ENCODE data around the gene EPDR1.

Gene EPDR1

DNA sequence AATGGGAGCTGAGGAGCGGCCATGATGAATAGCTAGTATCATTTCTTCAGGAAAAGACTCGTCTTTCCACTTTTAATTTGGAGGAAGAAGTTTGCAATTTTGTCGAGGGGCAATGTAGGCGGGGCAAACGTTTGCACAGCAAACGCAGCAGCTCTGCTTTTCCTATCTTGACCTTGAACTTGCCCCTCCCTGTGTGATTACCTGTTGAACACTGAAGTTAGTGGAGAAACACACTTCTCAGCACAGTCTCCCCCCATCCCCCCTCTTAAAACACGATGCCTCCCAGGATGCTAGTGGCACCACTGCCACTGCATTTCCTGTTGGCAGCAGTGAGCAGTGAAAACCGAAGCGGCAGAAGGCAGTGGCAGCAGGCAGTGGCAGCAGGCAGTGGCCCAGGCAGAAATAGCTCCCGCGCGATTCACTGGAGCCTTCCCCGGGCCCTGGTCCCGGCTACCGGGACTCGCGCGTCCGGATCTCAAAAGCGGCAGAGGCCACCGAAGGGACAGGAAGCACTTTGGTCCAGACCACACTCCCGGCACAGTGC is at the start of gene EPDR1:
Gene EPDR1, plus strand, starts transcription at position 336 of the 544 bp plus-strand sequence. CDS start 300 bp downstream, outside the sequence.
- peak; percentile 56 for DNase-seq (ENCODE audit: low spot score)

DNA sequence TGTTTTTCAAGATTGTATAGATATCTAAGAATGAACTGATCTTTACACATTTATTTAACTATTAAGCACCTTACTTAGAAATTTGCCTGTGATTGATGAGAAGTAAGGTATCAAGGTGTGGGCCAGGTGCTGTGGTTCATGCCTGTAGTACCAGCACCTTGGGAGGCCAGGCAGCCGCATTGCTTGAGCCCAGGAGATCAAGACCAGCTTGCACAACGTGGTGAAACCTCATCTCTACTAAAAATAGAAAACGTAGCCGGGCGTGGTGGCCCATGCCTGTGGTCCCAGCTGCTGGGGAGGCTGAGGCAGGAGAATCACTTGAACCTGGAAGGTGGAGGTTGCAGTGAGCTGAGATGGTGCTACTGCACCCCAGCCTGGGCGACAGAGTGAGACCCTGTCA is 38.4 kb upstream of the EPDR1 start:
- DNase-seq (ENCODE audit: low spot score): no peak

GRCh38 chr7:37893359-37893758 is 27.1 kb upstream of the EPDR1 start:
- DNase-seq (ENCODE audit: low spot score): no peak

GRCh38 chr7:37894671-37895070 is 25.8 kb upstream of the EPDR1 start:
- no peak for DNase-seq (ENCODE audit: low spot score)

- DNase-seq (ENCODE audit: low spot score): no peak
These were observed 20.7 kb upstream of the EPDR1 start for GRCh38 chr7:37899712-37900247.

- peak; percentile 55 for DNase-seq (ENCODE audit: low spot score)
These were observed 19.1 kb upstream of the EPDR1 start for GRCh38 chr7:37901236-37901827.

GRCh38 chr7:37901890-37902524 is 18.4 kb upstream of the EPDR1 start:
- DNase-seq (ENCODE audit: low spot score): peak; percentile 53

DNA sequence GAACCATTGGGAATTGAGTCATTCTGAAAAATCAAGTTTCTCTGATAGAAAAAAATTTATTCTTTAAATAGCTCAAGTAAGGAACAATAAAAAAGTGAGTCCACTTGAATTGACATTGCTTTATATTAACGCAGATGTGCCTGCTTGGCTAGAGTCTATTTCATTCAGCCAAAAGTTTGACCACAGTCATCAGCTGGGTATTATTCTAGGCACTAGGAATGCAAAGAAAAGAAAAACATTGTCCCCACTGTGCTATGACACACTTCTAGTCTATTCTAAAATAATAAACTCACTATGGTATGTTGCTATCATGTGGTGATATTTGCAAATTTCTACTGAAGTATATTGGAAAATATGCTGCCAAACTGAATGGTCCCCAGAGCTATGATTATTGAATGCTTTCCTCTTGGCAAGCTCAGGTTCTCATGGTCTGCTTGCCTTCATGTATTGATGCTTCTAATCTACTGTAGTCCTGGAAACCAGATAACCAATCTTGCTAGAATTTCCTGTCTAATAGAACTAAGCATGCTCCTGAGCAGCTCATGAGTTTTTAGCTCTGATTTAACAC is 12.1 kb upstream of the EPDR1 start:
- DNase-seq (ENCODE audit: low spot score): peak; percentile 68

DNA sequence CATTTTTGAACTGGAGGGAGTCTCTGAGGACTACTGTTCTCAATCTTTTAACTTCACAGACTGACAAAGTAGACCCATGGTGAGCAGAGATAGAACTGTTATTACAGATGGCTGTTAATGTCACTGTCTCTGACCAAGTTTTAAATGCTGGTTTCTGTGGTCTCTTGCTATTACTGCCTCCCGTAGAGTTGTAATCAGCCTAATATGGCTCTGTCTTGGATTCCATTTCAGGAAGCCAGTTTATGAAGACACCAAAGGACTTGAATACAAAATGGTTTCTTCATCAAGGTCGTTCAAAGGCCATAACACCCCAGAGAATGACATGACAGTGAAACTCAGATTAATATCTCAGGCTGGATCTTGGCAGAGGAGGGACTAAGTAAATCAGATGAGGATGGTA is 7.7 kb upstream of the EPDR1 start:
- no peak for DNase-seq (ENCODE audit: low spot score)

DNA sequence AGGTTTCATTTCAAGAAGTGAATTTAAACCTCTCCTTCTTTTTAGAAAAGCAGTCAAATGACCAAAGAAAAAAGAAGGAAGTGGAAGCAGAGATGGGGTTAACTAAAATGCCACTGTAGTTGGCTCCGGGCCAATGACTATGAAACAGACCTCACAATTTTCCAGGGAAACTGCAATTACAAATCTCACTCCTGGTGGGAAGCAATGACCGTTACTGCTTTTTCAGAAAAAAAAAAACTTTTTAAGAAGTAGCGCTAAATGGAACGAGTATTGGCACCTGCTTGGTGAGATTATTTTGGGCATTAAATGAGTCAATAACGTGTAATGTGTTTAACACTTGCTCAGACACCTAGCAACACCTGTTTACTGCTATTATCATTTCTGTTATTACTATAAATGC is 5.0 kb upstream of the EPDR1 start:
- DNase-seq (ENCODE audit: low spot score): no peak

GRCh38 chr7:37916017-37916672 is 4.3 kb upstream of the EPDR1 start:
- no peak for DNase-seq (ENCODE audit: low spot score)

DNA sequence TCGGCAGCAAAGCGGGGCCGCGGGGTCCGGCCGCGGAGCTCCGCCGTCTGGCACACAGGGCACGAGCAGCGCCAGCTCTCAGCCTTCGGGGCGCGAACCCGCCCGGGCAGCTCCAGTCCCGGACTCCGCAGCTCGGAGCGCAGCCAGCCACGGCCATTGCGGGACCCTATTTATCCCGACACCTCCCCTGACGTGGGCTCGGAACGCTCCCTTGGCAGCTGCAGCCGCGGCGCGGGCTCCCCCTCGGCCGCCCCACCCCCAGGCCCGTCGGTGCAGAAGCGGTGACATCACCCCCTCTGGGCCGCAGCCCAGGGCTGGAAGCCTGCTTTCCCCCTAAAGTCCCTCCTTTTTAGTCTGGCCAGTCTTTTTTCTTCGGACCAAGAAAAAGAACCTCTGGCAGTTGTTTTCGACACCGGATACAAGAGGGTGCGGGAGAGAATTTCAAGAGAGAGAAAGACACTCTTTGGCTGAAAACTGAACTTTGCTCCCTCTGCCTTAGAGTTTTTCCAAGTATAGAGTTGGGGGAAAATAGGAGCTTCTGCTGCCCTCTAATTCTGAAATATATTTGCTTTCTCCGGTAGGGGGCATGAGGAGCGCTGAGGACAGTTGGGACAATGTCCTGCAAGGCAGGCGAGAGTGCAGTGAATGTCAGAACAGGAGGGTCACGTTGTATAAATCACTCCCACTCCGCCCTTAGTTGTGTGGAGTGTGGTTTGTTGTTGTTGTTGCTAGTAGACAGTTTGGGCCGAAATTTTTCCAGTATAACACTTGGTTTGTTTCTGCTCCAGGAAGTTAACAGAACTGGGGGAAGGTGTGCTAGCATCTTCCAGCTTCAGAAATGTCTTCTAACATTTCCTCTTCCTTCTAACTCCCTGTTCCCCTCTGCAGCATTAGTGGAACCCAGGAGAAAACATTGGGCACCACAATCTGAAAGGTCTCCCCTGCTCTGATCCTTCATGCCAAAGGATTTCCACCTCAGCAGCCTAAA is 3.5 kb upstream of the EPDR1 start, which contains the start of gene SFRP4:
Gene SFRP4, minus strand, starts transcription at position 145 of the 988 bp plus-strand sequence. CDS start 280 bp downstream, outside the sequence.
- DNase-seq (ENCODE audit: low spot score): peak; percentile 60

- no peak for DNase-seq (ENCODE audit: low spot score)
These were observed 1.9 kb upstream of the EPDR1 start for GRCh38 chr7:37918526-37918925.

DNA sequence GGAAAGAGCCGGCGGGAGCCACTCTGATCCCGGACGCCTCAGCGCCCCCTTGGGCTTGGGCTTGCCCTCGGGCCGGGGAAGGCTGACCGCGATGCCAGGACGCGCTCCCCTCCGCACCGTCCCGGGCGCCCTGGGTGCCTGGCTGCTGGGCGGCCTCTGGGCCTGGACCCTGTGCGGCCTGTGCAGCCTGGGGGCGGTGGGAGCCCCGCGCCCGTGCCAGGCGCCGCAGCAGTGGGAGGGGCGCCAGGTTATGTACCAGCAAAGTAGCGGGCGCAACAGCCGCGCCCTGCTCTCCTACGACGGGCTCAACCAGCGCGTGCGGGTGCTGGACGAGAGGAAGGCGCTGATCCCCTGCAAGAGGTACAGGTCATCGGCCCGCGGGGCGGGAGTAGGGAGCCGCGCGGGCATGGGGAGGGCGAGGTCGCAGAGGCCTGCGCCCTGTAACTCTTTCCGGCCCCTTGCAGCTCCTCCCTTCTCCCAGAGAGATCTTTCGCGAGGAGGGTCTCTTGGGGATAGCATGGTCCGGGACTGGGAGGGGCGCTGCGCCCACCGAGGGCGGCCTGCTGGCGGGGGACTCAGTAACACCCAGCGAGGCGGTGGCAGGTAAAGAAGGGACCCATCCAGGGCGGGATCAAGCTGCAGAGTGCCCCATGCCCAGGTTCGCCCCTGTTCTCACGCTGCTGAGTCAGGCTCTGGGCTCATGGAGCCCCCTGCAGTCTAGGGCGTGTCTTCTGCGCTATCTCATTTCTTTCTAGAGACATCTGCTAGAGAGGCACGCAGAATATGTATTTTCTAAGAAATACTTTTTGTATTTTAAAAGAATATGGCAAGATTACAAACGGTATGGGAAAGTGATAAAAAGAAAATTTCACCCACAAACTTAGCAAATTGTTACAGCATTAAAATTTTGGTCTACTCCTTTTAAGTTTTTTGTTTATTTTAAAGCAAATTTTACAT is 687 bp downstream of the EPDR1 start:
- DNase-seq (ENCODE audit: low spot score): no peak

- DNase-seq (ENCODE audit: low spot score): no peak
These were observed 1.4 kb downstream of the EPDR1 start for GRCh38 chr7:37921876-37922275.

DNA sequence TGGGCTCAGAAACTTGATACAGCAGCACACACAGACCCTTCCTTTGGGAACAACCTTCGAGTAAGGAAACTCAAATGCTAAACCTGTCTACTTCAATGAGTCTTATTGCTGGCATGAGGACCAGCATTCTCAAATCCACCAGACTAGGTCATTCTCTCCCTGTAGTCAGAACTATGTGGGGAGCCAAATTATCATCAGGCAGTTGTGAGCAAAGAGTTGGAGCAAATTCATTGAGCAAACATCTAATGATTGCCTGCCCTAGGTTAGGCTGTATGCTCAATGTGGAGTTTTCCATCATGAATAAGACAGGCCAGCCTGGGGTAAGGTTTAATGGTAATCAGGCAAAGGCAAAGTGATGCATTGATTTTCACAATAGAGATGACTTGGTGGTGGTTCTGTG is 3.6 kb downstream of the EPDR1 start:
- DNase-seq (ENCODE audit: low spot score): no peak

GRCh38 chr7:37924491-37925041 is 4.1 kb downstream of the EPDR1 start:
- DNase-seq (ENCODE audit: low spot score): no peak

DNA sequence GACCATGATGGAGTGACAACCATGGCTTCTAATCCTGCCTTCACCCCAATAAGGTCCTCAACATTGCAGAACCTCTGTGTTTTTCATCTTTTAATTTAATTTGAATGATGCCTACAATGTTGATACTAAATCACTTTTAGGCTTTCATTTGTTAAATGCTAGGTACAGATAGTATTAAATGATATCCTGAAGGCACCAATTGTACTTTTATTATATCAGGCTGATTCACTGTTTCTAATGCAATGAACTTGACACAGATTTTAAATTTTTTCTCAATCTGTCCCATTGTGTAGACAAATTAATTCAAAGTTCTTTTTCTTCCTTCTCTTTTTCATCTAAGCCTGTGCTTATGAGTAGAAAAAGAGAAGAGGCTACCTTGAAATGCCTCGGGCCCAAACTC is 5.2 kb downstream of the EPDR1 start:
- no peak for DNase-seq (ENCODE audit: low spot score)

DNA sequence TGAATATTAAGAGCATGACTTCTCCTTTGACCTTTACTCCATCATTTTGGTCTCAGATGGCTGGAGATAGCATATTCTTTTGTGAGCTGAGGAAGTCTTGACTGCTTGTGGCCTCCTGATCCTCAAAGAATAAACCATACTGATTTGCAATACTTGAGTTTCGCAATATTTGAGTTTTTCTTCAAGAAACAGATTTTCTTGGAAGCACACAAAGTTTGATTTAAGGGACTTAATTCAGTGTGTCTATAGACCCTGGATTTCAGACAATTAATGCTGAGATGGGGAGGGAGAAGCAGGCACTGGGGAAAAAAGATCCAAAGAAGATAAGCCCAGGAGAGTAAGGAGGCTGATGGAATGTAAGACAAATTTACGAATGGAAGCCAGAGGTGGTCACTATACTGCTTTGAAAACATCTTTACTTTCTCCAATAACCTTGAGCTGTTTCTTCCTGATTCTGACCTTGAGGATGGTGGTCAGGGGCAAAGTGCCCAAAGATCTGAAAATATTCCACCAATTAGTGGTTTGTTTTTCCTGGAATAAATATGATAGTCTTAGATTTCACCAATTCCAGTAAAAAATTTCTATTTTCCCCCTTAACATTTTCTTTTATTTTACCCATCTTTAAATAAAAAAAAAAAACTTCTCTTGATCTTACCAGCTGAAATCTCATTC is 7.5 kb downstream of the EPDR1 start:
- DNase-seq (ENCODE audit: low spot score): no peak

Data from AG08395 (cell line).